Neural cell (in vitro differentiated cells): ENCODE results near the gene ANKRD37. TPM values are rescaled to one million over a fixed set of nuclear protein-coding genes. Genes with fewer than 3 reads are reported as not detected.

Experiments used
- H2AFZ ChIP-seq: fragments of 200-600, 300-800 bp; sonication (generic), shearing (Covaris generic); 2 replicates; pipeline ENCODE4 v1.6.0; 2014; ENCODE audit warnings: low read depth, mild to moderate bottlenecking, antibody characterized with exemption, low read length, moderate library complexity
- H3F3A ChIP-seq: fragments of 200-600 bp; shearing (Covaris generic); 2 replicates; pipeline ENCODE4 v1.6.1; 2016; ENCODE audit warnings: mild to moderate bottlenecking, moderate library complexity, mixed read lengths, antibody characterized with exemption, low read length; ENCODE audit not compliant: insufficient read depth, poor library complexity, severe bottlenecking
- H3K27ac ChIP-seq: fragments of 200-600, 300-800 bp; sonication (generic), shearing (Covaris generic); 2 replicates; pipeline ENCODE4 v1.5.1; 2014; ENCODE audit warnings: mild to moderate bottlenecking, low read length, moderate library complexity
- H3K27me3 ChIP-seq: fragments of 300-800, 200-600 bp; sonication (generic), shearing (Covaris generic); 2 replicates; pipeline ENCODE4 v1.6.0; 2014; ENCODE audit warnings: mild to moderate bottlenecking, low read depth, low read length, moderate library complexity; ENCODE audit not compliant: insufficient read depth
- H3K36me3 ChIP-seq: fragments of 300-800, 200-600 bp; sonication (generic), shearing (Covaris generic); 2 replicates; pipeline ENCODE4 v1.5.1; 2014; ENCODE audit warnings: mild to moderate bottlenecking, antibody characterized with exemption, low read length, moderate library complexity; ENCODE audit not compliant: insufficient read depth
- H3K4me2 ChIP-seq: fragments of 300-800, 200-600 bp; sonication (generic), shearing (Covaris generic); 2 replicates; pipeline ENCODE4 v1.6.0; 2014; ENCODE audit warnings: mild to moderate bottlenecking, low read length
- H3K4me3 ChIP-seq: fragments of 300-800, 200-600 bp; sonication (generic), shearing (Covaris generic); 2 replicates; pipeline ENCODE4 v1.5.1; 2014; ENCODE audit warnings: mild to moderate bottlenecking, low read length, moderate library complexity
- H3K79me2 ChIP-seq: fragments of 200-600 bp; shearing (Covaris generic); replicated peaks from 2 replicates; pipeline ENCODE4 v1.6.0; 2014; ENCODE audit warnings: mild to moderate bottlenecking, low read length, moderate library complexity; ENCODE audit not compliant: insufficient read depth
- H3K9ac ChIP-seq: fragments of 300-800, 200-600 bp; sonication (generic), shearing (Covaris generic); 2 replicates; pipeline ENCODE4 v1.6.1; 2016; ENCODE audit warnings: mild to moderate bottlenecking, low read length, mixed read lengths
- H3K9me2 ChIP-seq: fragments of 200-600 bp; shearing (Covaris generic); 2 replicates; pipeline ENCODE4 v1.6.1; 2016; ENCODE audit warnings: mild to moderate bottlenecking, low read length, mixed read lengths; ENCODE audit not compliant: insufficient read depth
- H3K9me3 ChIP-seq: fragments of 200-600, 300-800 bp; sonication (generic), shearing (Covaris generic); 2 replicates; pipeline ENCODE4 v1.6.1; 2016; ENCODE audit warnings: mild to moderate bottlenecking, mixed run types, low read length, moderate library complexity, mixed read lengths
- H4K20me1 ChIP-seq: fragments of 200-600 bp; shearing (Covaris generic); 2 replicates; pipeline ENCODE4 v1.6.1; 2016; ENCODE audit warnings: mild to moderate bottlenecking, mixed run types; ENCODE audit not compliant: insufficient read depth
- CTCF ChIP-seq: fragments of 450-650 bp; IDR thresholded peaks from 2 replicates; pipeline ENCODE4 v1.5.1; 2014; ENCODE audit warnings: antibody characterized with exemption, mild to moderate bottlenecking, moderate library complexity; ENCODE audit not compliant: poor library complexity, severe bottlenecking
- EP300 ChIP-seq: fragments of 450-650 bp; conservative IDR thresholded peaks from 2 replicates; pipeline ENCODE4 v1.6.1; 2014; ENCODE audit warnings: antibody characterized with exemption, mild to moderate bottlenecking, moderate library complexity; ENCODE audit not compliant: poor library complexity, severe bottlenecking
- EZH2 ChIP-seq: fragments of 200-600, 300-800 bp; shearing (Covaris generic), sonication (generic); IDR thresholded peaks from 2 replicates; pipeline ENCODE4 v1.6.1; 2014; ENCODE audit warnings: antibody characterized with exemption, low read length, borderline replicate concordance, mild to moderate bottlenecking; ENCODE audit not compliant: insufficient read depth, poor library complexity, severe bottlenecking
- MXI1 ChIP-seq: fragments of 450-650 bp; conservative IDR thresholded peaks from 2 replicates; pipeline ENCODE4 v1.6.1; 2014; ENCODE audit warnings: antibody characterized with exemption, mild to moderate bottlenecking; ENCODE audit not compliant: poor library complexity, severe bottlenecking
- POLR2AphosphoS5 ChIP-seq: IDR thresholded peaks from 2 replicates; pipeline ENCODE4 v1.6.1; 2012
- RAD21 ChIP-seq: fragments of 450-650 bp; conservative IDR thresholded peaks from 2 replicates; pipeline ENCODE4 v1.6.1; 2014; ENCODE audit warnings: antibody characterized with exemption, mild to moderate bottlenecking, moderate library complexity
- REST ChIP-seq: IDR thresholded peaks from 2 replicates; pipeline ENCODE4 v1.6.1; 2012; ENCODE audit warnings: borderline replicate concordance
- SMC3 ChIP-seq: fragments of 450-650 bp; conservative IDR thresholded peaks from 2 replicates; pipeline ENCODE4 v1.6.1; 2014; ENCODE audit warnings: antibody characterized with exemption, mild to moderate bottlenecking, moderate library complexity; ENCODE audit not compliant: poor library complexity
- polyA plus RNA-seq: library from polyadenylated mRNA; depleted of rRNA; stranded (reverse); fragments of >200 nt; gene quantifications from 2 replicates; pipeline ENCODE4 v1.2.3, GENCODE V29; 2014

The ANKRD37 gene
- polyA plus RNA-seq, 1 donor from 2014 or later = 2.6 TPM

GRCh38 chr4:185412412-185412811 lies 15.8 kb downstream of the ANKRD37 start:
- no peaks in the 10 kb centered on the region for H3F3A ChIP-seq
- no peaks in the 10 kb centered on the region for H3K9me2 ChIP-seq
- H3K4me2 ChIP-seq = no peak overlapping the region
- no peak overlapping the region for H2AFZ ChIP-seq
- H3K9me3 ChIP-seq = no peaks in the 10 kb centered on the region
- no peaks in the 10 kb centered on the region for H3K27me3 ChIP-seq
- no peak overlapping the region for H3K27ac ChIP-seq
- H3K9ac ChIP-seq = no peak overlapping the region
- TF ChIP-seq SMC3 (no peak), EZH2 (no peak), RAD21 (no peak), POLR2AphosphoS5 (no peak), EP300 (no peak), MXI1 (no peak), CTCF (no peak)
- H3K4me3 ChIP-seq = no peak overlapping the region
- H4K20me1 ChIP-seq = no peaks in the 10 kb centered on the region
- no peaks in the 10 kb centered on the region for H3K79me2 ChIP-seq
- H3K36me3 ChIP-seq = peaks cover 11% of the 10 kb centered on the region

GRCh38 chr4:185416955-185417354 lies 20.3 kb downstream of the ANKRD37 start:
- H3K36me3 ChIP-seq = peaks cover 13% of the 10 kb centered on the region
- no peaks in the 10 kb centered on the region for H3K9me2 ChIP-seq
- H3K4me2 ChIP-seq = no peak overlapping the region
- no peak overlapping the region for H3K27ac ChIP-seq
- no peaks in the 10 kb centered on the region for H4K20me1 ChIP-seq
- no peak overlapping the region for H3K4me3 ChIP-seq
- no peak overlapping the region for H2AFZ ChIP-seq
- H3K79me2 ChIP-seq = no peaks in the 10 kb centered on the region
- no peaks in the 10 kb centered on the region for H3K27me3 ChIP-seq
- H3K9me3 ChIP-seq = no peaks in the 10 kb centered on the region
- no peak overlapping the region for H3K9ac ChIP-seq
- H3F3A ChIP-seq = no peaks in the 10 kb centered on the region
- TF ChIP-seq REST (no peak), EZH2 (no peak), SMC3 (no peak)
